ENCODE results near the gene KITLG.

DNA sequence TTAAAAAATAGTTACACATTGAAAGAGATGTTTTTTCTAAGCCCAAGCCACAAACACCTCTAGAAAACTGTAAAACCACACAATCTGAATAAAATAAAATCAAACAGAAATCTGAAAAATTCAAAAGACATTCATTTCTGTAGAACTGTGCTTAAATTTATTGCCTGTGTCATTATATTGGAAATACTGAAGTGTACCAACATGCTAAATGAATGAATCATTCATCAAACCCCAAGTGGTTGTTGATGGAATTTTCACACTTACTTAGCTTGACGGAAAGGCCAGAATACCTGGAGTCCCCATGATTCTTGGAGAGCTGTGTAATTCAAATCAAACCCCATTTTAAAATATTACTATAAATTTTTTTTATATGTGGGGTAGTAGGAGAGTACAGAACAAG, 2.7 kb downstream of the KITLG start:
- TF ChIP-seq POLR2A (IDR thresholded peaks at IDR 0.05; ENCODE audit: control extremely low read depth in 1 of 2, low read depth in 2 of 2, low read length in 2 of 2) (no peak), RAD21 (IDR thresholded peaks at IDR 0.05 in 1 of 2, conservative IDR thresholded peaks at IDR 0.05 in 1 of 2; ENCODE audit: low read depth in 2 of 2, low read length in 2 of 2) (no peak)
